GM21390 (cell line): ENCODE data around the gene RIT2.

Experiments used
- ATAC-seq: cut with Tn5 transposase; IDR thresholded peaks from one replicate; pipeline ENCODE4 v1.9.1; 2021; ENCODE audit not compliant: unreplicated experiment

The RIT2 gene

GRCh38 chr18:42706618-42707017 is 408.9 kb downstream of the RIT2 start:
- no peak for ATAC-seq

- ATAC-seq: no peak
Measured at GRCh38 chr18:42706029-42706608, 409.4 kb downstream of the RIT2 start.
